GM19193 (cell line): ENCODE data around the gene KIAA0825.

Source experiments
- POLR2A ChIP-seq: IDR thresholded peaks from 4 replicates; pipeline ENCODE4 v1.6.1; 2011; ENCODE audit not compliant: insufficient read depth, insufficient read length; ENCODE audit errors: extremely low read depth

The KIAA0825 gene

DNA sequence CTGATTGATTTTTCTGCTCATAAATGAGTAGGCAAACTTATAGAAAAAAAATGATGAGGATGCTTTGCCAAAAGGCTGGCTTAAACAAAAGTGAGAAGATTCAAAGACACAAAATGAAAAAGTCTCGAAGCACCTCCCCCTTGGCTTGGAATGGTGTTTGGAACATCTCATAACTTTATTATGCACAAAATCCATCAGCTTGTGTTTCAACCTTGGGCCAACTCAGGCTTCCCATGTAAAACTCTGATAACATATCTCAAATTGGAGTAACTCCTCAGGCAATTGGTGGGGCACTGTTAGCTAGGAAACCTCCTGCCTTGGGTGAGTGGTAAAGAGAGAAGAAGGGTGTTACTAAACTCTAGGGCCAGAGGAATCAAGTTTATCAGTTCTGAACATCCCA is 176.3 kb downstream of the KIAA0825 start:
- TF ChIP-seq POLR2A: no peak

DNA sequence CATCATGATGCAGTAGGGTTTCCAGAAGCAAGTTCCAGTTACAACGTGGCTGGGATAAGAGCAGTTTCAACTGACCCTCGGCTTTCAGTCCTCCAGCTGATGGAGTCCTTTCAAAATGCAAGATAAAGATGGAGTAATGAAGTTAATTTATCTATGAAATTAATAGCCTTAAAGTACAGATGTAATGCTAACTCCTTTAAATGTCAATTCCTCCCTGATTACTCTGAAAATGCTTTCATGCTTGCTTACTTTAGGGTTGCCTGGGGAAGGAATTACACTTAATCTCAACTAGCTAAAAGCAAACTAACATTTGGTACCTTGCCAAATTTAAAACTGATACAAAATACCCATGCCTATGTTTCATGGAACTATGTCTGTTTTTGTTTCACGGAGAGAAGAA is 178.4 kb downstream of the KIAA0825 start:
- no peak for TF ChIP-seq POLR2A

DNA sequence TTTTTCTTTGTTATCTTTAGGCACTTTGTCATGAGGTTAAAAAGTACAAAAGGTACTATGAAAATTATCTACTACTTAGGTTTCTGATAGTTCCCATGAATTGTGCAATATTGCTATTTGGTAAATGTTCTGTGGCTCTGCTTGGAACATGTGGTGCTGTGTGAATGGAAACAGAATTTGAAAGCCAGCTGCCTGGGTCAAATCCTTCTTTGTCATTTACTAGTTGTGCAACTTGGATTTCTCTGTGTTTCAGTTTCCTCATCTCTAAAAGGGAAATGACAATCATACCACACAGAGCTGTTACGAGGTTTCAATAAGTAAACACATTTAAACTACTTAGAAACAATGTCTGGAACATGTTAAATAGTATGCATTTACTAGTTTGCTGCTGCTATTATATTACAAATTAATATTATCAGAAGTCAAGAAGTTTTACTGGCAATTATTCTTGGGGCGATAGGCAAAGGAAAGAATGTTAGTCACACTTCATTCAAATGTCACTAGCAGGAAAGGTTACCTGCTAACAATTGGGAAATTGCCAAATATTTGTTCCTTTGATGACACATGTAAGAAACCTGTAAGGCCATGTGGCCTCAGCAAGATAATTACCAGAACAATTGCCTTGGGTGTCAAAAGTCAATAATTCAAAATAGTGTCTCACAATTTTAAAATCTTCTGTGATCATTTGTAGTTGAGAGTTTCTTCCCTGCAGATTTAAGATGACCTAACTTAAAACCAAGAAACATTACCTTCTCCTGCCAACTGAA is 184.8 kb downstream of the KIAA0825 start:
- no peak for TF ChIP-seq POLR2A

GRCh38 chr5:94432499-94432898 is 185.9 kb downstream of the KIAA0825 start:
- TF ChIP-seq POLR2A: no peak

DNA sequence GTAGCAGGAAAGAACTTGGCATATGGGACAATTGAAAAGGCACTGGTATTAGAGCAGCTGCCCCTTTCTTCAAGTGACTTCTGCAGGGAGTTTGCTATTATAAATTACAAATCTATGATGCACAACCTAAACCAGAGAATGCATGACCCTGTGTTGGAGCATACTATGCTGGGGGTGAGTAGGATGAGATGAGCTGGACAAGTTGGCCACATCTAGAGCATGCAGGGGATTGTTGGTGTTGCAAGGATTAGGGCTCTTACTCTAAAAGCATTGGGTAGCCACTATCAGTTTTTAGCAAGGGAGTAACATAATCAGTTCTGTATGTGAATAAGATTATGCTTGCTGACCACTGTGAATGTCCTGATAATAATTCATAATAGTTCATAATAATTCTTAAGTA is 186.7 kb downstream of the KIAA0825 start:
- TF ChIP-seq POLR2A: no peak

DNA sequence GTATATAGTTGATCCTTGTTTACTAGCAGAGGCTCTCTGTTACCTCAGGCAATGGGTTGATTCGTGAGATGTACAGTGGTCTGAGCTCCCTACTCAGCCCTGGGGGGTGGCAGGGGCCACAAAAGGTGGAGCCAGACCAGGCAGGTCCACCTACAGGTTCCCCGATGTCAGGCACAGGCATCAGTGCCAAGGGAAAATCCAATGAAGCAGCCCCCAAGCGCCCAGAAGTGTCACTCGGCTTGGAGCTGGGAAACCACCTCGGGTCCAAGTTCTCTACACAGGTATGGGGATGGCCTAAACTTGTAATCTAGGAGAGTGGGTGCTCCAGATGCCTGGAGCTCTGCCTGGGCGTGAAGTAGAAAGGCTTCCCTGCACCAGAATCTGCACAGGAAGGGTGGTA is 188.8 kb downstream of the KIAA0825 start:
- no peak for TF ChIP-seq POLR2A

GRCh38 chr5:94425396-94425795 is 193.0 kb downstream of the KIAA0825 start:
- TF ChIP-seq POLR2A: no peak

DNA sequence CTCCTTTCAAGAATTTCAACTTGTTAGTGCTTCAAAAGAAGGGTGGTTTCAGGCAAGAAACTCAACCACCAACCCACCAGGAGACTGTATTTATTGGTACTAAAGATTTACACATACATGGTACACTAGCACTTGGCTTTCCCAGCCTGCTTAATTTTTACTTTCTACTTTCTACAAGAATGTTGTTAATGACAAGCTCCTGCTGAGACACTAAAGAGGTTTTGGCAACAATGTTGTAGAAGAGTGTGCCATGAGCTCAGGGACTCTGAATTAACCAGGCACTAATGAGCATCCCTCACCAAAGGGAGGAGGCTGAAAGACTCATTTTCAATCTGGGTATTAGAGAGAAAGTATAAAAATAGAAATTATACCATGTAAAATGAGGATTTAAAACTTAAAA is 195.0 kb downstream of the KIAA0825 start:
- no peak for TF ChIP-seq POLR2A

DNA sequence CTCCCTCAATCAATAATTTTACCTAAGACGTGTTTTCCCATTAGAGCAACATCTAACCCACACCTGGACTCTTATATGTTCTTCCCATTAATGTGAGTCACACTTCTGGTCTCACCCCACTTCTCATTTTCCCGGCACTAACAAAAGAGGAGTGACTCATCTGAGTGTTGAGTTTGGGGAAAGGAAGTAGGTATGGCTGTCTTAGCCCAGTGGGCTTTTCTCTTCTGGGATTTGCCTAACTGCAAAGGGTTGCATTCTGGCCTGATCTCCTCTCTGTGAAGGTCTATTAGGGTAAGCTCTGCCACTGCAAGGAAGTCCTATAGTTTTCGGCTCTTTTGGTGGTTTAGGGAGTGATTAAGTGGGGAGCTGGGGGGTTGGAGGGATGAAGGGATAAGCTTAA is 195.6 kb downstream of the KIAA0825 start:
- TF ChIP-seq POLR2A: no peak

DNA sequence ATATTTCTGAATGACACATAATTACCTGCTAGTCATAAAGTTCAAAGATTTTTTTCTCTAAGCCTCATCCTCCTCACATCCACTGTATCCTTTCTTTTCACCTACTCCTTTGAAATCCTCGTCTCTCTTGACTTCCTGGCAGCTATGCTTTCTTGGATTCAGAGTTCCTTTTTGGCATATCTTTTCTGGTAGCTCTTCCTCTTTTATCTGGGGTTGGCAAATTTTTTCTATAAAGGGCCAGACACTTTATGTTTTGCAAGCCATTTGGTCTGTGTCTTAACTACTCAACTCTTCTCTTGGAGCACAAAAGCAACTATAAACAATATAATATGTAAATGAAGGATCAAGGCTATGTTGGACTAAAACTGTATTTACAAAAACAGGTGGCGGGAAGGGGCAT is 197.5 kb downstream of the KIAA0825 start:
- TF ChIP-seq POLR2A: no peak

- no peak for TF ChIP-seq POLR2A
Observed at GRCh38 chr5:94415798-94416197, 202.6 kb downstream of the KIAA0825 start.

GRCh38 chr5:94409440-94409839 is 209.0 kb downstream of the KIAA0825 start:
- no peak for TF ChIP-seq POLR2A

DNA sequence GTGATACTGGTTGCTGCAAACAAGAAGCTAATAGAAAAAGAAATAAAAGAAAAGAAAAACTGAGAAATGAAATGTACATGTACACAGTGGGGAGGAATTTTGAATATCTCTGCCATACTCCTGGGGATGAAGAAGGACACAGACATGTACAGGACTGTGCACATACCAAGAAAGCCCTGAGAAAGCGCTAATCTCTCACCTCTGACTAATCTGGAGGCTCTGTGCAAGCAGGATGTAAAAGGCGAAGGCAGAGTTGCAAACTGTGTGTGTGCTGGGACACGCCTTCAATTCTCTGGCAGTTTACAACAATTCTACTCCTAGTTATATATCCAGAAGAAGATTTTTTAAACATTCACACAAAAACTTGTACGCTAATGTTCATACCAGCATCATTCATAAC is 211.4 kb downstream of the KIAA0825 start:
- TF ChIP-seq POLR2A: no peak

DNA sequence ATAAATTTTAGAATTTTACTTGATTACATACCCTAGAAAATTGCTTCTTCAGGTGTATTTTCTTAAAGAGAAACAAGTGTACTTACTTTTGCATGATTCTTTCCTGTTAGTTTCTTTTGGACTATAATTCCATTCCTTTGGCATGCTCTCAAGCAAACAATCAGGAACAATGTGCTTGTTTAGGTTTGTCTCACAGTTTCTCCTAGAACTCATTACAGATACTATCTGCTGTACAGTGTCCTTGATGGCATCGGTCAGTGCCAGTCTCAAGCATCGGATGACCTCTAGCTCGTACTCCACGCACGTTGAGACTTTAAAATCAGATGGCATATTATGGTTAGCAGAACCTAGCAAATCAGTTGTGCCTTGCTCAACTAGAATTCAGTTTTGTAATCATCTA is 214.9 kb downstream of the KIAA0825 start:
- no peak for TF ChIP-seq POLR2A

DNA sequence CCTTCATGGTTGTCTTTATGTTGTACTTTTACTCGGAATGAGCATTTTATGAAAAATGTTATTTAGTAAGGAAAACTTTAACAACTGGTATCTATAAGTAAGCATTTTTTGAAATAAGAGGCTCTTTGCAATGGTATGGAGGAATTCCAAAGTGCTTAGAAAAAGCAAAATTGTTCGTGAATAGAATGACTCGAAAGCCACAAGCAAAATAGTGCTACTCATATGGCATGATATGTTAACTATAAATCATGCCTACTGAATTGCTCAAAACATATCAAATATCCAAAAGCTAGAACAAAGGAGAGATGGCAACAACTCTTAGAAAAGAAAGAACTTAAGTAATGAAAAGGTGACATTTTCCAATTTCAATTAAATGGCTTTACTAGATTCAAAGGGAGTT is 216.3 kb downstream of the KIAA0825 start:
- no peak for TF ChIP-seq POLR2A

GRCh38 chr5:94397508-94397907 is 220.9 kb downstream of the KIAA0825 start:
- no peak for TF ChIP-seq POLR2A

DNA sequence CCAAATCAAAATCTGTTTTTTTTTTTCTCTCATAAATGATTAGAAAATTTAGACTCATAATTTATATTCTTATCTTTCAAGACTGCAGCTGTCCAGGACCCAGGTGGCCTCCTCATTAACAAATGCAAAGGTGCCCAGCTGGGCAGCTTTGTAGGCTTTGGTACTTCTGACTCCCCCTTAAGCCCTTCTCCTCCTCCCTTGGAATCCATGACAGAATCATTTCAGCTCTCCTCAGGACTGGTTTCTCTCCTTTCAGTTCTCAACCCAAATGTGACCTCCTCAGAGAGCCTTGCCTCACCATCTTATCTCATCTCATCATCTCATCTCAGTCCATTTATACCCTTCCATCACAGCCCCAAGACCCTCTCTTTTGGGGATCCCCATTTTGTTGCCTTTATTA is 221.7 kb downstream of the KIAA0825 start:
- TF ChIP-seq POLR2A: no peak
